Neural progenitor cell (in vitro differentiated cells): Measurements from ENCODE around the gene PHF12. TPM values are rescaled to one million over a fixed set of nuclear protein-coding genes. Genes with fewer than 3 reads are reported as not detected.

ENCODE experiments used
- DNase-seq: peaks from one replicate; pipeline ENCODE4 v3.0.0-alpha.2; 2016; ENCODE audit warnings: low spot score
- H2AFZ ChIP-seq: fragments of 200-600 bp; sonication (generic); replicated peaks from 2 replicates; pipeline ENCODE4 v1.6.1; 2016; ENCODE audit warnings: antibody characterized with exemption
- H3F3A ChIP-seq: fragments of 200-600 bp; sonication (generic); 2 replicates; pipeline ENCODE4 v1.6.1; 2016; ENCODE audit warnings: antibody characterized with exemption, low read depth
- H3K27ac ChIP-seq: fragments of 200-600 bp; sonication (generic); 2 replicates; pipeline ENCODE4 v1.5.1; 2016; ENCODE audit warnings: mild to moderate bottlenecking
- H3K27me3 ChIP-seq: fragments of 200-600 bp; sonication (generic); 2 replicates; pipeline ENCODE4 v1.6.1; 2016; ENCODE audit warnings: mild to moderate bottlenecking, moderate library complexity
- H3K36me3 ChIP-seq: fragments of 200-600 bp; sonication (generic); 2 replicates; pipeline ENCODE4 v1.5.1; 2016
- H3K4me1 ChIP-seq: fragments of 200-600 bp; sonication (generic); 2 replicates; pipeline ENCODE4 v1.6.1; 2016; ENCODE audit warnings: mixed run types
- H3K4me2 ChIP-seq: fragments of 200-600 bp; sonication (generic); 2 replicates; pipeline ENCODE4 v1.6.1; 2016
- H3K4me3 ChIP-seq: fragments of 200-600 bp; sonication (generic); 2 replicates; pipeline ENCODE4 v1.5.1; 2016
- H3K79me2 ChIP-seq: fragments of 200-600 bp; sonication (generic); 2 replicates; pipeline ENCODE4 v1.6.1; 2016; ENCODE audit warnings: low read depth
- H3K9ac ChIP-seq: fragments of 200-600 bp; sonication (generic); 2 replicates; pipeline ENCODE4 v1.6.1; 2016
- H3K9me3 ChIP-seq: fragments of 200-600 bp; sonication (generic); 2 replicates; pipeline ENCODE4 v1.5.1; 2016; ENCODE audit warnings: low read depth
- H4K20me1 ChIP-seq: fragments of 200-600 bp; sonication (generic); 2 replicates; pipeline ENCODE4 v1.6.1; 2016; ENCODE audit warnings: low read depth
- H3K27ac Mint-ChIP-seq: 3 replicates; pipeline ENCODE4 v1.8.0; 2021; ENCODE audit warnings: mixed read lengths
- H3K27me3 Mint-ChIP-seq: 2 replicates; pipeline ENCODE4 v1.8.0; 2022; ENCODE audit warnings: low read depth, mild to moderate bottlenecking, inconsistent platforms, moderate library complexity, mixed read lengths; ENCODE audit not compliant: insufficient read depth
- H3K36me3 Mint-ChIP-seq: 3 replicates; pipeline ENCODE4 v1.8.0; 2021; ENCODE audit warnings: mixed read lengths
- H3K4me1 Mint-ChIP-seq: 3 replicates; pipeline ENCODE4 v1.8.0; 2021; ENCODE audit warnings: mixed read lengths
- H3K4me3 Mint-ChIP-seq: 3 replicates; pipeline ENCODE4 v1.8.0; 2021; ENCODE audit warnings: mild to moderate bottlenecking, moderate library complexity, mixed read lengths
- H3K9me3 Mint-ChIP-seq: 3 replicates; pipeline ENCODE4 v1.8.0; 2020; ENCODE audit warnings: mixed read lengths
- EZH2 ChIP-seq: fragments of 200-600 bp; sonication (generic); IDR thresholded peaks from 2 replicates; pipeline ENCODE4 v1.6.1; 2017; ENCODE audit warnings: antibody characterized with exemption, mild to moderate bottlenecking, moderate library complexity
- EZH2phosphoT487 ChIP-seq: fragments of 200-600 bp; sonication (generic); IDR thresholded peaks from 2 replicates; pipeline ENCODE4 v1.6.1; 2017; ENCODE audit warnings: antibody characterized with exemption
- total RNA-seq: library from RNA; depleted of rRNA; stranded (reverse); fragments of >200 nt; gene quantifications from 2 replicates; pipeline ENCODE4 v1.2.3, GENCODE V29; 2015; ENCODE audit warnings: low replicate concordance
- TF ChIP-seq, protein P1 (sequence below): fragments of 200-600 bp; sonication (generic); IDR thresholded peaks from 2 replicates; pipeline ENCODE4 v1.5.1; 2017; ENCODE audit warnings: antibody characterized with exemption, mild to moderate bottlenecking

PHF12 gene
- total RNA-seq, 1 donor from 2014 or later: 49.1 TPM

DNA sequence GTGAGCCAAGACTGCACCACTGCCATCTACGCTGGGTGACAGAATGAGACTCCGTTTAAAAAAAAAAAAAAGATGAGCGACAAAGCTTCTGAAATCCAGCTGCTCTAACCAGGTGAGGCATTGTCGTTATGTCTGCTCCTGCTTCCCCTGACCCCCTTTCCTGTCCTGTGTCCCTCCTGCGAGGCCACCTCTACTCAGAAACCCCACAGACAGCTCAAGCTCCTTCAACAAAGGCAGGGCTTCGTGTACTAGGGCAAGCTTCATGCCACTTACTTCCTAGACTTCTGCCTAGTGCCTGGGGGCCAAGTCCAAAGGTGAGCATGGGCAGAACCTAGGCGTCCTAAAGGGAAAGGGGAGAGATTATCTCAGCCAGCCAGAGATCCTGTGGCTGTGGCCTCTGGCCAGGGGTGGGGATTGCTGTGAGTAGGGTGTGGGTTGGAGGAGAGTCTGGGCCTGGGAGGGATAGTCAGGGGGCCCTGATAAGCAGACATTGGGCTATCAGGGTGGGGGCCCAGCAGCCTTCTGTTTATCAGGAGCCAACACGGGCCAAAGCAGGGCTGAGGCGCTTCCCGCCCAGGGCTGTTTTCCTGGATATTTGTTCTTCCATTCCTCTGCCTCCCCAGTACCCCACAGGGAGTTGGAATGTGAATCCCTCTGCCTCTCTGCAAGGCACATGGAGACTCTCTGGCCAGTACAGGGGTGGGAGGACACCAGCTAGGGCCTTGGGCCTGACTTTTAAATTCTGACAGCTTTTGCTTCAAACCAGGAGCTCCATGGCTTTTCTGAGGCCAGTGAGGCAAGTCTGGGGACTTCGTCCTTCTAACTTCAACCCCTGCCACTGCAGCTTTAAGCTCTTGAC is 86.1 kb downstream of the PHF12 start:
- H3K27me3 ChIP-seq: no peaks in the 10 kb centered on the region
- no peaks in the 10 kb centered on the region for H4K20me1 ChIP-seq
- no peak overlapping the region for H3K4me2 ChIP-seq
- Mint-ChIP-seq H3K36me3 (peaks cover 3% of the 10 kb centered on the region), H3K9me3 (no peaks in the 10 kb centered on the region), H3K4me3 (no peak overlapping the region), H3K27ac (peak overlapping the region; percentile 60), H3K4me1 (no peaks in the 10 kb centered on the region), H3K27me3 (peaks cover 5% of the 10 kb centered on the region)
- H3K9ac ChIP-seq: no peak overlapping the region
- no peak overlapping the region for H3K4me3 ChIP-seq
- DNase-seq: no peak
- no peaks in the 10 kb centered on the region for H3K4me1 ChIP-seq
- H3K27ac ChIP-seq: no peak overlapping the region
- TF ChIP-seq, protein P1, sequence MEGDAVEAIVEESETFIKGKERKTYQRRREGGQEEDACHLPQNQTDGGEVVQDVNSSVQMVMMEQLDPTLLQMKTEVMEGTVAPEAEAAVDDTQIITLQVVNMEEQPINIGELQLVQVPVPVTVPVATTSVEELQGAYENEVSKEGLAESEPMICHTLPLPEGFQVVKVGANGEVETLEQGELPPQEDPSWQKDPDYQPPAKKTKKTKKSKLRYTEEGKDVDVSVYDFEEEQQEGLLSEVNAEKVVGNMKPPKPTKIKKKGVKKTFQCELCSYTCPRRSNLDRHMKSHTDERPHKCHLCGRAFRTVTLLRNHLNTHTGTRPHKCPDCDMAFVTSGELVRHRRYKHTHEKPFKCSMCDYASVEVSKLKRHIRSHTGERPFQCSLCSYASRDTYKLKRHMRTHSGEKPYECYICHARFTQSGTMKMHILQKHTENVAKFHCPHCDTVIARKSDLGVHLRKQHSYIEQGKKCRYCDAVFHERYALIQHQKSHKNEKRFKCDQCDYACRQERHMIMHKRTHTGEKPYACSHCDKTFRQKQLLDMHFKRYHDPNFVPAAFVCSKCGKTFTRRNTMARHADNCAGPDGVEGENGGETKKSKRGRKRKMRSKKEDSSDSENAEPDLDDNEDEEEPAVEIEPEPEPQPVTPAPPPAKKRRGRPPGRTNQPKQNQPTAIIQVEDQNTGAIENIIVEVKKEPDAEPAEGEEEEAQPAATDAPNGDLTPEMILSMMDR: no peak
- no peaks in the 10 kb centered on the region for H3F3A ChIP-seq
- no peaks in the 10 kb centered on the region for H3K79me2 ChIP-seq
- H3K36me3 ChIP-seq: no peaks in the 10 kb centered on the region
- peak overlapping the region; percentile 34 for H2AFZ ChIP-seq
- H3K9me3 ChIP-seq: no peaks in the 10 kb centered on the region

DNA sequence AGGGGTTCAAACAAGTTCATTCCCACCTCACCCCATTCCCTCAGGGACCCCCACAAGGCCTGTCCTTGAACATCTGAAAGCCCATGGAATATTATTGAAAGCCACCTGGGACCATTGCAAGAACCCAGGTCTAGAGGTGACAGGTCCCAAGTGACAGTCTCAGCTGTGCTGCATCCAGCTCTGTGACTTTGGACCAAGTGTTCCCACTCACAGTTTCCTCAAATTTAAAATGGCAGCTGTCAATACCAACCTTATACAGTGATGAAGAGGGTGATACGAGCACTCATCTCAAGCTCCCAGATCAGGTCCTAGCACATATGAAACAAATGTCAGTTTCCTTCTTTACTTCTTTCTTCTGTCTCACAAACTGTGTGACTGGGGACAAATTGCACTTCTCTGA is 87.4 kb downstream of the PHF12 start:
- Histone ChIP-seq H3K4me1 (no peaks in the 10 kb centered on the region), H4K20me1 (no peaks in the 10 kb centered on the region), H3K4me2 (no peak overlapping the region), H2AFZ (no peak overlapping the region), H3K4me3 (no peak overlapping the region), H3K27ac (no peak overlapping the region), H3K79me2 (no peaks in the 10 kb centered on the region), H3F3A (no peaks in the 10 kb centered on the region), H3K36me3 (no peaks in the 10 kb centered on the region), H3K27me3 (no peaks in the 10 kb centered on the region), H3K9me3 (no peaks in the 10 kb centered on the region), H3K9ac (no peak overlapping the region)
- H3K27ac Mint-ChIP-seq: no peak overlapping the region
- TF ChIP-seq EZH2: no peak
- TF ChIP-seq, protein P1: no peak
- no peak for TF ChIP-seq EZH2phosphoT487
- peaks cover 7% of the 10 kb centered on the region for H3K36me3 Mint-ChIP-seq
- no peaks in the 10 kb centered on the region for H3K4me1 Mint-ChIP-seq
- no peaks in the 10 kb centered on the region for H3K9me3 Mint-ChIP-seq
- H3K27me3 Mint-ChIP-seq: peaks cover 5% of the 10 kb centered on the region
- no peak overlapping the region for H3K4me3 Mint-ChIP-seq
- no peak for DNase-seq

DNA sequence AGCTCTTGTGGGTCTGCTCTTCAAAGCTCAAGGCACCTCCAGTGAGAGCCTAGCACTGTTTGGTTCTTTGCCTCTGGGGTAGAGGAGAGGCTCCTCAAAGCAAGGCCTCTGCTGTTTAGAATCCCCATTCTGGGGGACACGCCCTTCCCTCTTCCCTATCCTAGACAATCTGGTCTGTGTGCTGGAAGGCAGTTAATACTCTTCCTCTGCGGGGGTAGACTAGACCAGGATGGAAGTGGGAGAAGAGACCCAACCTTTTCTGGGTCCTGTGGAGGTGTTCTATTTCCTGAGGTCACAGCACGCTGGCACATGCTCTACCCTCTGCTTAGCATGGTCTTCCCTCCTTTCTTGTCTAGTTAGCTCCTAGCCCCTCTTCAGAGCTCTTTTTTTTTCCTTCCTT is 88.8 kb downstream of the PHF12 start:
- Histone ChIP-seq H4K20me1 (no peaks in the 10 kb centered on the region), H3K4me2 (no peak overlapping the region), H3K9ac (no peak overlapping the region), H3F3A (no peaks in the 10 kb centered on the region), H3K9me3 (no peaks in the 10 kb centered on the region), H3K27ac (no peak overlapping the region), H3K4me3 (no peak overlapping the region), H3K36me3 (no peaks in the 10 kb centered on the region), H3K79me2 (no peaks in the 10 kb centered on the region), H2AFZ (no peak overlapping the region), H3K27me3 (no peaks in the 10 kb centered on the region), H3K4me1 (no peaks in the 10 kb centered on the region)
- DNase-seq: no peak
- Mint-ChIP-seq H3K27me3 (peaks cover 4% of the 10 kb centered on the region), H3K27ac (no peak overlapping the region), H3K4me1 (no peaks in the 10 kb centered on the region), H3K36me3 (peaks cover 15% of the 10 kb centered on the region), H3K4me3 (no peak overlapping the region), H3K9me3 (no peaks in the 10 kb centered on the region)
- TF ChIP-seq, protein P1: no peak
- TF ChIP-seq EZH2: no peak
- TF ChIP-seq EZH2phosphoT487: no peak
